Measurements from ENCODE around the gene SLIT3. TPM values are rescaled to one million over a fixed set of nuclear protein-coding genes. Genes with fewer than 3 reads are reported as not detected.

SLIT3 gene
- total RNA-seq, 1 experiment from 2014 or later = 0.92 TPM

GRCh38 chr5:169013846-169014245 is 287.1 kb downstream of the SLIT3 start:
- no peaks in the 10 kb centered on the region for H3K27me3 ChIP-seq (ENCODE audit: insufficient read depth, low read length)

More at GRCh38 chr5:169013846-169014245, 287.1 kb downstream of the SLIT3 start:
- no peaks in the 10 kb centered on the region for H3K36me3 Mint-ChIP-seq (ENCODE audit: insufficient read depth in 1 of 3, low read depth in 3 of 3)
- Histone ChIP-seq H2BK20ac (ENCODE audit: low read depth, low read length, poor library complexity, severe bottlenecking) (no peak overlapping the region), H2AFZ (ENCODE audit: low read length) (no peak overlapping the region), H2AK5ac (ENCODE audit: insufficient read length, low read length) (no peak overlapping the region), H2BK12ac (ENCODE audit: insufficient read length, low read depth, low read length) (no peak overlapping the region), H3K4me1 (ENCODE audit: insufficient read depth, low read length) (peaks cover 4% of the 10 kb centered on the region; the same call in 1 of the 2 replicates), H3K79me1 (ENCODE audit: insufficient read depth, low read depth, low read length, poor library complexity, severe bottlenecking) (no peaks in the 10 kb centered on the region), H3K9me3 (ENCODE audit: control insufficient read depth, low read depth, low read length) (no peaks in the 10 kb centered on the region), H4K91ac (ENCODE audit: insufficient read length, low read depth, low read length) (no peak overlapping the region), H4K20me1 (ENCODE audit: control insufficient read depth, insufficient read depth, insufficient read length) (no peaks in the 10 kb centered on the region), H3K4me2 (ENCODE audit: insufficient read depth, insufficient read length, low read length) (peak overlapping the region; percentile 24), H3K23me2 (ENCODE audit: insufficient read length, low read depth, low read length, poor library complexity, severe bottlenecking) (no peaks in the 10 kb centered on the region), H3K23ac (ENCODE audit: insufficient read length, low read depth, low read length) (no peak overlapping the region), H2BK120ac (ENCODE audit: low read depth, low read length, poor library complexity, severe bottlenecking) (no peak overlapping the region), H2BK15ac (ENCODE audit: low read depth, low read length) (no peak overlapping the region), H3T11ph (ENCODE audit: low read length) (no peak overlapping the region), H2BK5ac (ENCODE audit: insufficient read length, low read length) (no peak overlapping the region), H4K5ac (ENCODE audit: insufficient read length, low read depth, low read length) (no peak overlapping the region), H3K56ac (ENCODE audit: insufficient read length, low read depth, low read length) (no peak overlapping the region), H3K9ac (ENCODE audit: extremely low read depth, insufficient read length, low read length) (no peak overlapping the region), H3K27ac (ENCODE audit: insufficient read length, low read depth, low read length) (no peak overlapping the region), H3K18ac (ENCODE audit: insufficient read length, low read depth, low read length) (no peak overlapping the region), H3K4ac (ENCODE audit: low read depth, low read length) (no peak overlapping the region), H3K79me2 (ENCODE audit: insufficient read depth, low read length) (no peaks in the 10 kb centered on the region), H3K14ac (ENCODE audit: insufficient read depth, low read length) (no peak overlapping the region), H4K8ac (replicated peaks; ENCODE audit: insufficient read length, low read depth, low read length) (no peak overlapping the region)
- WGBS (ENCODE audit: extremely low coverage, insufficient read length, low lambda C conversion rate) = no CpG with 5 or more reads among the region's 1 CpG
- H3K27ac Mint-ChIP-seq = 0 out of 7 replicates have a peak overlapping the region, but pooled peaks of 1 of the 3 experiments have one; percentile 5
- DNase-seq = no peak
- H3K27me3 Mint-ChIP-seq (ENCODE audit: low read depth) = no peaks in the 10 kb centered on the region; the same call in 1 of the 2 replicates
- H3K9me3 Mint-ChIP-seq = no peaks in the 10 kb centered on the region
- no peak for TF ChIP-seq CTCF (conservative IDR thresholded peaks at IDR 0.05)
- H3K4me3 Mint-ChIP-seq = no peak overlapping the region
- peaks cover 27 to 28% of the 10 kb centered on the region in 2 experiments for H3K4me1 Mint-ChIP-seq
